Kidney epithelial cell (primary cell): ENCODE data around the gene PRRX1. TPM values are rescaled to one million over a fixed set of nuclear protein-coding genes. Genes with fewer than 3 reads are reported as not detected.

Experiments used
- DNase-seq: peaks from one replicate; pipeline ENCODE4 v3.0.0-alpha.2; 2010; ENCODE audit warnings: low read depth
- H3K27me3 ChIP-seq: 2 replicates; pipeline ENCODE4 v1.6.0; 2011; ENCODE audit warnings: low read length; ENCODE audit not compliant: control insufficient read depth, insufficient read depth
- H3K36me3 ChIP-seq: 2 replicates; pipeline ENCODE4 v1.5.1; 2011; ENCODE audit warnings: low read length; ENCODE audit not compliant: control insufficient read depth, insufficient read depth
- H3K4me3 ChIP-seq: 2 replicates; pipeline ENCODE4 v1.5.1; 2011; ENCODE audit warnings: low read depth, mild to moderate bottlenecking, control low read depth, low read length
- CTCF ChIP-seq: IDR thresholded peaks from 2 replicates; pipeline ENCODE4 v1.5.1; 2011; ENCODE audit warnings: mild to moderate bottlenecking, moderate library complexity, low read length, control low read depth, inconsistent platforms; ENCODE audit not compliant: insufficient read depth, poor library complexity, severe bottlenecking
- total RNA-seq: library from RNA; depleted of rRNA; stranded (reverse); fragments of >200 nt; gene quantifications from 2 replicates; pipeline ENCODE4 v1.2.3, GENCODE V29; 2015

PRRX1 gene
- total RNA-seq, 1 donor from 2014 or later = 2.9 TPM

GRCh38 chr1:170741678-170742077 lies 77.7 kb downstream of the PRRX1 start:
- DNase-seq = no peak
- no peak for TF ChIP-seq CTCF
- H3K27me3 ChIP-seq = no peaks in the 10 kb centered on the region

GRCh38 chr1:170742600-170742999 lies 78.7 kb downstream of the PRRX1 start:
- Histone ChIP-seq H3K4me3 (no peak overlapping the region), H3K27me3 (no peaks in the 10 kb centered on the region), H3K36me3 (no peaks in the 10 kb centered on the region)
- TF ChIP-seq CTCF = no peak
- DNase-seq = no peak

More at GRCh38 chr1:170741678-170742077, 77.7 kb downstream of the PRRX1 start:
- H3K4me3 ChIP-seq = no peak overlapping the region
- no peaks in the 10 kb centered on the region for H3K36me3 ChIP-seq

- TF ChIP-seq CTCF = no peak
- Histone ChIP-seq H3K4me3 (no peak overlapping the region), H3K27me3 (no peaks in the 10 kb centered on the region), H3K36me3 (no peaks in the 10 kb centered on the region)
- no peak for DNase-seq
These were observed 79.2 kb downstream of the PRRX1 start for GRCh38 chr1:170743083-170743482.

GRCh38 chr1:170749549-170749948 lies 85.6 kb downstream of the PRRX1 start:
- Histone ChIP-seq H3K36me3 (no peaks in the 10 kb centered on the region), H3K4me3 (no peak overlapping the region), H3K27me3 (no peaks in the 10 kb centered on the region)
- no peak for DNase-seq
- TF ChIP-seq CTCF = no peak

GRCh38 chr1:170749959-170750358 lies 86.0 kb downstream of the PRRX1 start:
- Histone ChIP-seq H3K36me3 (no peaks in the 10 kb centered on the region), H3K4me3 (no peak overlapping the region), H3K27me3 (no peaks in the 10 kb centered on the region)
- no peak for DNase-seq
- no peak for TF ChIP-seq CTCF

GRCh38 chr1:170755795-170756194 lies 91.9 kb downstream of the PRRX1 start:
- TF ChIP-seq CTCF = no peak
- Histone ChIP-seq H3K36me3 (no peaks in the 10 kb centered on the region), H3K27me3 (no peaks in the 10 kb centered on the region), H3K4me3 (no peak overlapping the region)
- DNase-seq = no peak
